COR-L47 (cell line): Measurements from ENCODE around the gene SDR39U1.

Experiments
- DNase-seq: peaks from one replicate; lab custom pipeline; 2025; lab: John Stamatoyannopoulos, UW

The SDR39U1 gene

GRCh38 chr14:24429395-24430142 lies 13.0 kb downstream of the SDR39U1 start, which contains the start of the genes CBLN3 and KHNYN:
TSS of gene CBLN3 (minus strand) at chr14:24429668. CDS start at chr14:24429054, 614 bp downstream.
TSS of gene KHNYN (plus strand) at chr14:24429954. CDS start at chr14:24430731, 777 bp downstream.
- peak; percentile 78 for DNase-seq

GRCh38 chr14:24428628-24429394 lies 13.8 kb downstream of the SDR39U1 start:
- no peak for DNase-seq

- DNase-seq: no peak
Observed at GRCh38 chr14:24427537-24428508, 14.8 kb downstream of the SDR39U1 start.

GRCh38 chr14:24426912-24427536 lies 15.6 kb downstream of the SDR39U1 start:
- DNase-seq: no peak

- no peak for DNase-seq
Observed at GRCh38 chr14:24426150-24426911, 16.2 kb downstream of the SDR39U1 start.

- no peak for DNase-seq
Observed at GRCh38 chr14:24425704-24426103, 16.9 kb downstream of the SDR39U1 start.

- DNase-seq: no peak
Observed at GRCh38 chr14:24422694-24423601, 19.6 kb downstream of the SDR39U1 start.

- no peak for DNase-seq
Observed at GRCh38 chr14:24422261-24422660, 20.3 kb downstream of the SDR39U1 start.

GRCh38 chr14:24418492-24418873 lies 24.1 kb downstream of the SDR39U1 start:
- no peak for DNase-seq

GRCh38 chr14:24417832-24418491 lies 24.6 kb downstream of the SDR39U1 start:
- DNase-seq: no peak

GRCh38 chr14:24416932-24417619 lies 25.5 kb downstream of the SDR39U1 start:
- no peak for DNase-seq

- DNase-seq: no peak
Observed at GRCh38 chr14:24416254-24416931, 26.2 kb downstream of the SDR39U1 start.

- no peak for DNase-seq
Observed at GRCh38 chr14:24415421-24416253, 26.9 kb downstream of the SDR39U1 start.

- no peak for DNase-seq
Observed at GRCh38 chr14:24414732-24415420, 27.7 kb downstream of the SDR39U1 start.

- DNase-seq: no peak
Observed at GRCh38 chr14:24414077-24414476, 28.5 kb downstream of the SDR39U1 start.
